Sciatic nerve (tissue), 2 donors: ENCODE data around the gene GLE1. TPM values are rescaled to one million over a fixed set of nuclear protein-coding genes. Genes with fewer than 3 reads are reported as not detected.
"Not testable (repeated sequence)": the region's sequence is repeated elsewhere in the genome, so short reads cannot be mapped to it uniquely, and the experiment has no call there.

Experiments
- ATAC-seq: fragments of 200-7000 bp; cut with Tn5 transposase; one replicate; pipeline ENCODE4 v1.9.1; 2020; ENCODE audit warnings: mild to moderate bottlenecking, moderate library complexity
- DNase-seq: peaks from one replicate; pipeline ENCODE4 v3.0.0-alpha.2; 2020; ENCODE audit warnings: low spot score
- intact Hi-C: fragments of 100-400 bp; cut with DNase I; formaldehyde crosslinking; loops from one replicate; pipeline ENCODE4 v1.14.2; 2022
- total RNA-seq: library from RNA; stranded (reverse); fragmentation: NEBNext Ultra II Directional; extraction: Animal tissue kit (Norgen Biotek cat#: 25700); gene quantifications from one replicate; pipeline ENCODE4 v1.2.1, GENCODE V29; 2021
- donor health status: DM: no; HTN: no; CAD: no.
- donor health status: DM: no; HTN: no; CAD: no.

The GLE1 gene
- total RNA-seq, 1 donor from 2014 or later: 19.3 TPM

GRCh38 chr9:128495296-128495695 is 9.2 kb upstream of the GLE1 start:
- intact Hi-C loops: no loop called here
- DNase-seq: no peak
- ATAC-seq: no peak

- DNase-seq (no peak), ATAC-seq (no peak)
- intact Hi-C loops: no loop called here
Measured at GRCh38 chr9:128495804-128496417, 8.6 kb upstream of the GLE1 start.

- no peak for DNase-seq
- intact Hi-C loops: no loop called here
- ATAC-seq: no peak
Measured at GRCh38 chr9:128497824-128498610, 6.5 kb upstream of the GLE1 start.

GRCh38 chr9:128498911-128499310 is 5.6 kb upstream of the GLE1 start:
- DNase-seq: no peak
- no peak for ATAC-seq
- intact Hi-C loops: no loop called here

GRCh38 chr9:128499920-128500319 is 4.6 kb upstream of the GLE1 start:
- ATAC-seq: no peak
- intact Hi-C loops: no loop called here
- DNase-seq: no peak

- intact Hi-C loops, ATAC-seq, DNase-seq: not testable (repeated sequence)
Measured at GRCh38 chr9:128503415-128503825, 1.1 kb upstream of the GLE1 start.

GRCh38 chr9:128503870-128504269 is 649 bp upstream of the GLE1 start:
- intact Hi-C loops: no loop called here
- ATAC-seq (peak; percentile 35), DNase-seq (no peak)

GRCh38 chr9:128505414-128505765 is 871 bp downstream of the GLE1 start:
- intact Hi-C loops: no loop called here
- no peak for DNase-seq
- no peak for ATAC-seq

- intact Hi-C loops, ATAC-seq, DNase-seq: not testable (repeated sequence)
Measured at GRCh38 chr9:128505906-128506305, 1.4 kb downstream of the GLE1 start.

GRCh38 chr9:128512820-128513219 is 8.3 kb downstream of the GLE1 start:
- no peak for ATAC-seq
- no peak for DNase-seq
- intact Hi-C loops: no loop called here

- intact Hi-C loops: no loop called here
- no peak for DNase-seq
- ATAC-seq: no peak
Measured at GRCh38 chr9:128521956-128522355, 17.4 kb downstream of the GLE1 start.

GRCh38 chr9:128523199-128523925 is 18.8 kb downstream of the GLE1 start:
- intact Hi-C loops: no loop called here
- DNase-seq (peak; percentile 66), ATAC-seq (peak; percentile 83)

GRCh38 chr9:128526720-128527119 is 22.2 kb downstream of the GLE1 start:
- ATAC-seq: no peak
- intact Hi-C loops: no loop called here
- DNase-seq: no peak

- no peak for ATAC-seq
- intact Hi-C loops: no loop called here
- DNase-seq: no peak
Measured at GRCh38 chr9:128528445-128529160, 24.1 kb downstream of the GLE1 start.

GRCh38 chr9:128529191-128529590 is 24.7 kb downstream of the GLE1 start:
- no peak for ATAC-seq
- DNase-seq: no peak
- intact Hi-C loops: no loop called here

- intact Hi-C loops: no loop called here
- ATAC-seq (no peak), DNase-seq (no peak)
Measured at GRCh38 chr9:128532581-128532980, 28.1 kb downstream of the GLE1 start.

GRCh38 chr9:128540634-128541360 is 36.3 kb downstream of the GLE1 start:
- intact Hi-C loops: no loop called here
- ATAC-seq: peak; percentile 93
- no peak for DNase-seq

GRCh38 chr9:128546504-128546903 is 42.0 kb downstream of the GLE1 start:
- no peak for DNase-seq
- no peak for ATAC-seq
- intact Hi-C loops: no loop called here

- intact Hi-C loops: no loop called here
Measured at GRCh38 chr9:128548876-128549275, 44.4 kb downstream of the GLE1 start.

More at GRCh38 chr9:128548876-128549275, 44.4 kb downstream of the GLE1 start:
- ATAC-seq (no peak), DNase-seq (no peak)
